ENCODE results near the gene PTGER3.

DNA sequence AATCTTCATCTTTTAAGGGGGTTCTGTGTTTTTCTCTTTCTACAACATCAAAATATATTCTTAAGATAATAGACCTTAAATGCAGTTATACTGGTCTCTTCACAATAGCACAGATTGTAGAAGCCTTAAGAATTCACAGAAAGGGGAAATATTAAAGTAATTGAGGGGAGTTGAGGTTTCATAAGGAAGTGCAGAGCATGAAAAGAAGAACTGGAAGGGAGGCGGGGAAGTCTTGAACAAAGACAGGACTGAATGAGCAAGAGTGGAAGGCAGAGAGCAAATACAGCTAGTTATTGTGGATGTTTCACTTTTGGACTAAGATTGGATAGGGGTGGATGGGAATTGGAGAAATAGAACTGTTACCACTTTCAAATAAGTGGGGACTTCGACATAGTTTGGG, 67.7 kb downstream of the PTGER3 start:
- no peak for TF ChIP-seq EZH2 (IDR thresholded peaks at IDR 0.05; ENCODE audit: borderline replicate concordance, control insufficient read depth, low read depth, low read length)
- TF ChIP-seq SIN3A (IDR thresholded peaks at IDR 0.05; ENCODE audit: low read depth, low read length): no peak
- no peak for TF ChIP-seq CTCF (IDR thresholded peaks at IDR 0.05 in 2 of 3, conservative IDR thresholded peaks at IDR 0.05 in 1 of 3; ENCODE audit: control insufficient read depth in 2 of 3, extremely low read depth in 1 of 3, insufficient read depth in 1 of 3, low read depth in 3 of 3, low read length in 3 of 3)
- peak; percentile 43; the same call in 1 of the 2 replicates for TF ChIP-seq SPI1 (IDR thresholded peaks at IDR 0.05; ENCODE audit: borderline replicate concordance, insufficient read depth, low read depth, low read length)
- no peak for TF ChIP-seq EP300 (IDR thresholded peaks at IDR 0.05; ENCODE audit: borderline replicate concordance in 1 of 2, control insufficient read depth in 1 of 2, low read depth in 2 of 2, low read length in 2 of 2)
- TF ChIP-seq POLR2A (IDR thresholded peaks at IDR 0.05; ENCODE audit: low read depth, low read length): no peak
- no peak for TF ChIP-seq CREB1 (IDR thresholded peaks at IDR 0.05; ENCODE audit: low read depth)
- no peak for TF ChIP-seq HCFC1 (IDR thresholded peaks at IDR 0.05; ENCODE audit: low read length)
- TF ChIP-seq CEBPB (IDR thresholded peaks at IDR 0.05; ENCODE audit: borderline replicate concordance in 1 of 2, low read depth in 2 of 2, low read length in 2 of 2): no peak
- TF ChIP-seq TAF1 (IDR thresholded peaks at IDR 0.05; ENCODE audit: borderline replicate concordance, low read depth, low read length): no peak
- no peak for TF ChIP-seq NR2F1 (conservative IDR thresholded peaks at IDR 0.05)

All from GM12878 (cell line).